ENCODE measurements around the gene DNM3.

DNA sequence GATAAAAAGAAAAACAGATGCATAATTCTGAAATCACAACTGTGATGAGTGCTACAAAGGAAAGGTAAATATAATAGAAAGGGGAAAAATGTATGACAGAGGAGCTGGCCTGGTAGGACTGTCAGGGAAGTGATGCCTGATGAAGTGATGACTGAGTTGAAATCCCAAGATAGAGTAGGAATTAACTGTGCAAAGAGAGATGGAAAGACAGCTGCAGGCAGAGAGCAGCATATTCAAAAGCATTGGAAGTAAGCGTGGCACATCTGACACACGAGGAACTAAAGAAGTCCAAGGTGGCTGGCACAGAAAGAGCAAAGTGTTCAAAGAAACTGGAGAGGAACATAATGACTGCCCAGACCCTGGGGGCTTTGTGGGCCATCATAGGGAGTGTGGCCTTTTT lies 457.6 kb downstream of the DNM3 start:
- TF ChIP-seq SP1 (IDR thresholded peaks at IDR 0.05) (no peak), NFRKB (IDR thresholded peaks at IDR 0.05) (no peak), SUZ12 (IDR thresholded peaks at IDR 0.05) (no peak), L3MBTL2 (conservative IDR thresholded peaks at IDR 0.05) (no peak), FOXM1 (IDR thresholded peaks at IDR 0.05; ENCODE audit: borderline replicate concordance) (no peak), FOXK2 (IDR thresholded peaks at IDR 0.05) (no peak), TARDBP (IDR thresholded peaks at IDR 0.05) (no peak), FOXA1 (IDR thresholded peaks at IDR 0.05) (no peak), BHLHE40 (IDR thresholded peaks at IDR 0.05; ENCODE audit: borderline replicate concordance) (no peak)
